ENCODE results near the gene CREB3L4. TPM values are rescaled to one million over a fixed set of nuclear protein-coding genes. Genes with fewer than 3 reads are reported as not detected.
"Not testable (repeated sequence)": the region's sequence is repeated elsewhere in the genome, so short reads cannot be mapped to it uniquely, and the experiment has no call there.

Gene CREB3L4
- total RNA-seq, 2 experiments from 2014 or later: 8.2 to 10.0 TPM

GRCh38 chr1:153968408-153968807 lies 706 bp downstream of the CREB3L4 start:
- H3K27me3 Mint-ChIP-seq: no peaks in the 10 kb centered on the region
- peaks cover 5% of the 10 kb centered on the region for H3K36me3 Mint-ChIP-seq
- H3K9me3 Mint-ChIP-seq: no peaks in the 10 kb centered on the region
- POLR2A ChIA-PET: interaction anchor here (1.2 to 4.1 kb wide), 8 partner anchors 9 to 193 kb away, joined by 3 to 100 read pairs (median 27); partner anchors contain the start of genes DENND4B, GATAD2B, JTB and RAB13
- peak overlapping the region; percentile 95 for H3K27ac Mint-ChIP-seq
- ATAC-seq (ENCODE audit: low read depth): no peak
- peak overlapping the region; percentile 96 for H3K4me3 Mint-ChIP-seq
- peaks cover 52% of the 10 kb centered on the region for H3K4me1 Mint-ChIP-seq
- no peak for DNase-seq

GRCh38 chr1:153968972-153969371 lies 1.3 kb downstream of the CREB3L4 start:
- Mint-ChIP-seq H3K9me3 (no peaks in the 10 kb centered on the region), H3K27ac (no peak overlapping the region), H3K4me3 (peak overlapping the region; percentile 28), H3K36me3 (peaks cover 9% of the 10 kb centered on the region), H3K27me3 (no peaks in the 10 kb centered on the region), H3K4me1 (peaks cover 51% of the 10 kb centered on the region)
- no peak for DNase-seq
- no peak for ATAC-seq (ENCODE audit: low read depth)
- POLR2A ChIA-PET: interaction anchor here (1.3 to 4.1 kb wide), 5 partner anchors 8 to 46 kb away, joined by 3 to 100 read pairs (median 29); partner anchors contain the start of genes DENND4B, GATAD2B, JTB and RAB13

GRCh38 chr1:153970346-153970745 lies 2.6 kb downstream of the CREB3L4 start:
- DNase-seq: no peak
- Mint-ChIP-seq H3K9me3 (no peaks in the 10 kb centered on the region), H3K4me1 (peaks cover 56% of the 10 kb centered on the region), H3K36me3 (peaks cover 13% of the 10 kb centered on the region), H3K27me3 (no peaks in the 10 kb centered on the region), H3K27ac (no peak overlapping the region), H3K4me3 (no peak overlapping the region)
- POLR2A ChIA-PET: interaction anchor here (0.6 kb wide), 2 partner anchors 184 to 195 kb away, joined by 3 to 4 read pairs; partner anchors contain the start of gene SLC27A3
- ATAC-seq (ENCODE audit: low read depth): no peak

- ATAC-seq (ENCODE audit: low read depth) (no peak), DNase-seq (no peak)
- POLR2A ChIA-PET: interaction anchor here (0.6 to 2.0 kb wide), 3 partner anchors 15 to 326 kb away, joined by 3 to 5 read pairs (median 3); partner anchors contain the start of gene CRTC2
- Mint-ChIP-seq H3K9me3 (no peaks in the 10 kb centered on the region), H3K4me3 (no peak overlapping the region), H3K4me1 (peaks cover 50% of the 10 kb centered on the region), H3K36me3 (peaks cover 21% of the 10 kb centered on the region), H3K27me3 (no peaks in the 10 kb centered on the region), H3K27ac (peak overlapping the region; percentile 7)
These were observed 5.4 kb downstream of the CREB3L4 start for GRCh38 chr1:153973071-153973470.

- POLR2A ChIA-PET: interaction anchor here (2.0 kb wide), 1 partner anchor 15 kb away, joined by 5 read pairs; the partner anchor contains the start of gene CRTC2
These were observed 5.8 kb downstream of the CREB3L4 start for GRCh38 chr1:153973525-153973924.

GRCh38 chr1:153976819-153977249 lies 9.1 kb downstream of the CREB3L4 start:
- peaks cover 48% of the 10 kb centered on the region for H3K4me1 Mint-ChIP-seq
- H3K9me3 Mint-ChIP-seq: no peaks in the 10 kb centered on the region

More at GRCh38 chr1:153973525-153973924, 5.8 kb downstream of the CREB3L4 start:
- ATAC-seq (ENCODE audit: low read depth): no peak
- H3K4me1 Mint-ChIP-seq: peaks cover 52% of the 10 kb centered on the region
- H3K27ac Mint-ChIP-seq: peak overlapping the region; percentile 7
- no peaks in the 10 kb centered on the region for H3K27me3 Mint-ChIP-seq
- DNase-seq: no peak
- H3K36me3 Mint-ChIP-seq: peaks cover 21% of the 10 kb centered on the region
- H3K9me3 Mint-ChIP-seq: no peaks in the 10 kb centered on the region
- H3K4me3 Mint-ChIP-seq: no peak overlapping the region

GRCh38 chr1:153977250-153978240 lies 9.8 kb downstream of the CREB3L4 start, which contains the start of gene JTB:
Gene JTB, minus strand, starts transcription at chr1:153977674. Its CDS starts 422 bp downstream, at chr1:153977252.
- no peaks in the 10 kb centered on the region for H3K27me3 Mint-ChIP-seq
- peaks cover 21% of the 10 kb centered on the region for H3K36me3 Mint-ChIP-seq

More at GRCh38 chr1:153976819-153977249, 9.1 kb downstream of the CREB3L4 start:
- POLR2A ChIA-PET: interaction anchor here (0.6 to 5.2 kb wide), 17 partner anchors 9 to 349 kb away, joined by 3 to 100 read pairs (median 8); partner anchors contain the start of genes CHTOP, CREB3L4, CRTC2 and DENND4B
- Mint-ChIP-seq H3K27me3 (no peaks in the 10 kb centered on the region), H3K27ac (peak overlapping the region; percentile 93), H3K36me3 (peaks cover 21% of the 10 kb centered on the region), H3K4me3 (peak overlapping the region; percentile 97)
- ATAC-seq (ENCODE audit: low read depth): no peak
- no peak for DNase-seq

GRCh38 chr1:153978274-153978909 lies 10.7 kb downstream of the CREB3L4 start:
- Mint-ChIP-seq H3K27me3 (no peaks in the 10 kb centered on the region), H3K27ac (peak overlapping the region; percentile 86), H3K4me1 (peaks cover 41% of the 10 kb centered on the region), H3K4me3 (peak overlapping the region; percentile 97), H3K36me3 (peaks cover 19% of the 10 kb centered on the region), H3K9me3 (no peaks in the 10 kb centered on the region)
- ATAC-seq (ENCODE audit: low read depth): no peak
- DNase-seq: no peak
- POLR2A ChIA-PET: interaction anchor here (0.9 to 5.2 kb wide), 15 partner anchors 11 to 443 kb away, joined by 3 to 100 read pairs (median 8); partner anchors contain the start of genes CHTOP, CREB3L4, CRTC2 and DENND4B

More at GRCh38 chr1:153977250-153978240, 9.8 kb downstream of the CREB3L4 start, which contains the start of gene JTB:
- Mint-ChIP-seq H3K9me3 (no peaks in the 10 kb centered on the region), H3K4me3 (peak within 1 kb of the TSS; percentile 97), H3K4me1 (peaks cover 42% of the 10 kb centered on the region), H3K27ac (peak within 1 kb of the TSS; percentile 93)
- POLR2A ChIA-PET: interaction anchor here (0.9 to 5.2 kb wide), 18 partner anchors 9 to 442 kb away, joined by 3 to 100 read pairs (median 8); partner anchors contain the start of genes CHTOP, CREB3L4, CRTC2 and DENND4B
- DNase-seq: peak; percentile 80
- ATAC-seq (ENCODE audit: low read depth): peak; percentile 93

- H3K27ac Mint-ChIP-seq; H3K27me3 Mint-ChIP-seq; DNase-seq; ATAC-seq (ENCODE audit: low read depth); H3K9me3 Mint-ChIP-seq; H3K4me3 Mint-ChIP-seq: not testable (repeated sequence)
- Mint-ChIP-seq H3K4me1 (peaks cover 40% of the 10 kb centered on the region), H3K36me3 (peaks cover 13% of the 10 kb centered on the region)
- POLR2A ChIA-PET: interaction anchor here (1.6 to 5.2 kb wide), 4 partner anchors 11 to 34 kb away, joined by 5 to 100 read pairs (median 31); partner anchors contain the start of genes CREB3L4, CRTC2, DENND4B and RPS27
These were observed 11.4 kb downstream of the CREB3L4 start for GRCh38 chr1:153979091-153979490.

- not testable (repeated sequence) for H3K4me3 Mint-ChIP-seq; H3K27ac Mint-ChIP-seq; H3K36me3 Mint-ChIP-seq; H3K27me3 Mint-ChIP-seq; ATAC-seq (ENCODE audit: low read depth); DNase-seq; H3K9me3 Mint-ChIP-seq
- POLR2A ChIA-PET: interaction anchor here (0.8 kb wide), 1 partner anchor 9 kb away, joined by 5 read pairs; the partner anchor contains the start of gene RPS27
- H3K4me1 Mint-ChIP-seq: peaks cover 37% of the 10 kb centered on the region
These were observed 14.0 kb downstream of the CREB3L4 start for GRCh38 chr1:153981735-153982134.

- Mint-ChIP-seq H3K4me3 (no peak overlapping the region), H3K27ac (no peak overlapping the region), H3K9me3 (no peaks in the 10 kb centered on the region), H3K27me3 (no peaks in the 10 kb centered on the region), H3K4me1 (peaks cover 33% of the 10 kb centered on the region), H3K36me3 (no peaks in the 10 kb centered on the region)
- ATAC-seq (ENCODE audit: low read depth): no peak
- no peak for DNase-seq
- POLR2A ChIA-PET: interaction anchor here (0.7 to 3.1 kb wide), 2 partner anchors 17 to 117 kb away, joined by 3 to 25 read pairs; partner anchors contain the start of gene CREB3L4
These were observed 16.6 kb downstream of the CREB3L4 start for GRCh38 chr1:153984123-153984894.

Measured in activated naive CD8-positive, alpha-beta T cell treated with anti-CD3 and anti-CD28 coated beads, Interleukin-2, amount 10 ng/mL, durations not matched to agents 7 days and 5 days (primary cell).